ENCODE data around the gene SERPINB7. TPM values are rescaled to one million over a fixed set of nuclear protein-coding genes. Genes with fewer than 3 reads are reported as not detected.

Gene SERPINB7, protein sequence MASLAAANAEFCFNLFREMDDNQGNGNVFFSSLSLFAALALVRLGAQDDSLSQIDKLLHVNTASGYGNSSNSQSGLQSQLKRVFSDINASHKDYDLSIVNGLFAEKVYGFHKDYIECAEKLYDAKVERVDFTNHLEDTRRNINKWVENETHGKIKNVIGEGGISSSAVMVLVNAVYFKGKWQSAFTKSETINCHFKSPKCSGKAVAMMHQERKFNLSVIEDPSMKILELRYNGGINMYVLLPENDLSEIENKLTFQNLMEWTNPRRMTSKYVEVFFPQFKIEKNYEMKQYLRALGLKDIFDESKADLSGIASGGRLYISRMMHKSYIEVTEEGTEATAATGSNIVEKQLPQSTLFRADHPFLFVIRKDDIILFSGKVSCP
- total RNA-seq = not detected

DNA sequence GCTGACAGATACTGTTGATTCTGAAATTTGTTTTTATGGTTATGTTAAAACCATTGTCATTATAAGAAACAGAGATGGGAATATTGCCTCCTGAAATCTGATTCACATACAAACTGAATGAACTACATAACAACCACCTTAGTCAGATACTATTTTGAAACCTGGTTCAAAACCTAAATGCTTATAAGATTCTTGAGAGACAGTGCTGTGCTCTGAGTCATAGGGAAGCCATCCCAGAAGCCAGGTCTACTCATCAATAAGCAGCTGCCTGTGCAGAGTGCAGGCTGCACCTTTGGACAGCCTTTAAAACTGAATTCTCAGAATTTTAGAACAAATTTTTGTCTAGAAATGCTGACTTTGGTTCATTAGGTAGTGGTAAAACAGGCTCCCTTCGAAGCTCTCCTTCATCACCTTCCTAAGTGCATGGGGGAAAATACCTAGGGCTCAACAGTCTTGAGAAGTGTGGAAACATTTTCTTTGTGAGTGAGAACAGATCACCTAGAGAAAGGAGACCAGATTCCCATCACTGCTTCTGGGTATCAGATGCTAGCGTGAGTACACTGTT is at the start of gene SERPINB7:
Gene SERPINB7 (plus strand): TSS at position 253 of the 565 bp plus-strand sequence. CDS start 6,955 bp downstream, outside the sequence.
- Histone ChIP-seq H3K27me3 (no peaks in the 10 kb centered on the region), H3K4me1 (no peaks in the 10 kb centered on the region), H3K27ac (no peak within 1 kb of the TSS), H3K4me3 (no peak within 1 kb of the TSS), H3K36me3 (no peaks in the 10 kb centered on the region), H3K9me3 (no peaks in the 10 kb centered on the region)
- in situ Hi-C loops (cut with MboI; ENCODE audit: low sequenced_read_pairs in 4 of 4) (no loop called here), intact Hi-C loops (cut with DNase I; ENCODE audit: low total_unique reads) (no loop called here)
- DNase-seq = no peak
- TF ChIP-seq, protein P1, sequence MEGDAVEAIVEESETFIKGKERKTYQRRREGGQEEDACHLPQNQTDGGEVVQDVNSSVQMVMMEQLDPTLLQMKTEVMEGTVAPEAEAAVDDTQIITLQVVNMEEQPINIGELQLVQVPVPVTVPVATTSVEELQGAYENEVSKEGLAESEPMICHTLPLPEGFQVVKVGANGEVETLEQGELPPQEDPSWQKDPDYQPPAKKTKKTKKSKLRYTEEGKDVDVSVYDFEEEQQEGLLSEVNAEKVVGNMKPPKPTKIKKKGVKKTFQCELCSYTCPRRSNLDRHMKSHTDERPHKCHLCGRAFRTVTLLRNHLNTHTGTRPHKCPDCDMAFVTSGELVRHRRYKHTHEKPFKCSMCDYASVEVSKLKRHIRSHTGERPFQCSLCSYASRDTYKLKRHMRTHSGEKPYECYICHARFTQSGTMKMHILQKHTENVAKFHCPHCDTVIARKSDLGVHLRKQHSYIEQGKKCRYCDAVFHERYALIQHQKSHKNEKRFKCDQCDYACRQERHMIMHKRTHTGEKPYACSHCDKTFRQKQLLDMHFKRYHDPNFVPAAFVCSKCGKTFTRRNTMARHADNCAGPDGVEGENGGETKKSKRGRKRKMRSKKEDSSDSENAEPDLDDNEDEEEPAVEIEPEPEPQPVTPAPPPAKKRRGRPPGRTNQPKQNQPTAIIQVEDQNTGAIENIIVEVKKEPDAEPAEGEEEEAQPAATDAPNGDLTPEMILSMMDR (IDR thresholded peaks at IDR 0.05 in 4 of 5, conservative IDR thresholded peaks at IDR 0.05 in 1 of 5) = no peak
- TF ChIP-seq POLR2A (IDR thresholded peaks at IDR 0.05) = no peak
- no peak for ATAC-seq

DNA sequence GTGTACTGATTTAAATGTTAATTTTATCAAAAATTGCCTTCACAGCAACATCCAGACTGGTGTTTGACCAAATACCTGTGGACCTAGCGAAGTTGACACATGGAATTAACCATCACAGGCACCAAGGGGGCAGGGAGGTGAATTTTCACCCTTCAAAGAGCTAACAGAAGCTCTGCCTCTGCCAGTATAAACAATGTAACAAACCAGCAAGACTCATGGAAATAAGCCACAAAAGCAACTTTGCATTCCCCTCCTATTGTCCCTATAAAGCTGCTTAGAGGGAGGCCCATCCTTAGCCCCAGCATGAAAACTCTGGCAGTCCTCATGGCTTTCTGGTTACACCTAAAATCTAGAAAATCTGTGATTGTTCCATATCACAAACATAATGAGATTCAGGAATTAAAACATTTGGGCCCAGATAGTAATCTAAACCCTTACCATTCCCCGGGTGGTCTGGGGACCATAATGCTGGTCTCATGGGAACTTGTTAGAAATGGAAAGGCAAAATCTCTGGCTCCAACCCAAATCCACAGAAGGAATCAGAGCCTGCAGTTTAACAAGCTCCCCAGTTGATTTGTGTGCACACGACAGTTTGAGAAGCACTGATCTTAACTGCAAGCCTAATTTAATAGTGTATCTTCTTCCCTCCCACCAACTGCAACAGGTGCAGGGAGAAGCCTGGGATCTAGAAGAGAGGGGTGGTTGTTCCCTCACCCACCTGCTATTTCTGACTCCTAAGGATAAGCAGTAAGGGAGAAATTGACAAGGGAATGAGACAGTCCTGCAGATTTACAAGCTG is 49.3 kb upstream of the SERPINB7 start:
- intact Hi-C loops (cut with DNase I; ENCODE audit: low total_unique reads) = no loop called here
- TF ChIP-seq, protein P1 (IDR thresholded peaks at IDR 0.05 in 4 of 5, conservative IDR thresholded peaks at IDR 0.05 in 1 of 5) = no peak
- TF ChIP-seq POLR2A (IDR thresholded peaks at IDR 0.05) = no peak
- ATAC-seq = no peak

GRCh38 chr18:63730773-63731172 is 44.4 kb upstream of the SERPINB7 start:
- no peaks in the 10 kb centered on the region for H3K27me3 ChIP-seq
- no peaks in the 10 kb centered on the region for H3K36me3 ChIP-seq
- no peaks in the 10 kb centered on the region for H3K9me3 ChIP-seq
- no peak overlapping the region for H3K4me3 ChIP-seq
- TF ChIP-seq, protein P1 (IDR thresholded peaks at IDR 0.05 in 4 of 5, conservative IDR thresholded peaks at IDR 0.05 in 1 of 5) = no peak
- no peak for TF ChIP-seq POLR2A (IDR thresholded peaks at IDR 0.05)
- no peaks in the 10 kb centered on the region for H3K4me1 ChIP-seq
- ATAC-seq (no peak), DNase-seq (no peak)
- intact Hi-C loops (cut with DNase I; ENCODE audit: low total_unique reads) (no loop called here), in situ Hi-C loops (cut with MboI; ENCODE audit: low sequenced_read_pairs in 4 of 4) (no loop called here)
- no peak overlapping the region for H3K27ac ChIP-seq

More for the DNA sequence above, 49.3 kb upstream of the SERPINB7 start:
- Histone ChIP-seq H3K36me3 (no peaks in the 10 kb centered on the region), H3K9me3 (no peaks in the 10 kb centered on the region), H3K4me1 (no peaks in the 10 kb centered on the region), H3K27me3 (no peaks in the 10 kb centered on the region), H3K4me3 (no peak overlapping the region), H3K27ac (no peak overlapping the region)
- in situ Hi-C loops (cut with MboI; ENCODE audit: low sequenced_read_pairs in 4 of 4) = no loop called here
- DNase-seq = no peak

DNA sequence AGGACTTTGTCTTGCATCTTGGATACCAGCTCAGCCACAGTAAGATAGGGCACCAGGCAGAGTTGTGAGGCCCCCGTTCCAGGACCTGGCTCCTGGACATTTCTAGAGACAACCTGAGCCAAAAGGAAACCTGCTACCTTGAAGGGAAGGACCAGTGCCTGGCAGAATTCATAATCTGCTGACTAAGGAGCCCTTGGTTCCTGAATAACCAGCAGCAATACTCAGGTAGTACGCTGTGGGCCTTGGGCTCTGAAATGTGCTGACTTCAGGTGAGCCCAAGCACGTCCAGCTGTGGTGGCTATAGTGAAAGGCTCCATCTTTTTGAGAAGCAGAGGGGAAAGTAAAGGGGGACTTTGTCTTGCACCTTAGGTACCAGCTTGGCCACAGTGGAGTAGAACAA is 44.0 kb upstream of the SERPINB7 start:
- no peak for ATAC-seq
- Histone ChIP-seq H3K9me3 (no peaks in the 10 kb centered on the region), H3K27me3 (no peaks in the 10 kb centered on the region), H3K36me3 (no peaks in the 10 kb centered on the region), H3K4me1 (no peaks in the 10 kb centered on the region), H3K27ac (no peak overlapping the region), H3K4me3 (no peak overlapping the region)
- intact Hi-C loops (cut with DNase I; ENCODE audit: low total_unique reads) (no loop called here), in situ Hi-C loops (cut with MboI; ENCODE audit: low sequenced_read_pairs in 4 of 4) (no loop called here)
- TF ChIP-seq, protein P1 (IDR thresholded peaks at IDR 0.05 in 4 of 5, conservative IDR thresholded peaks at IDR 0.05 in 1 of 5) = no peak
- no peak for TF ChIP-seq POLR2A (IDR thresholded peaks at IDR 0.05)
- DNase-seq = no peak

Data from gastrocnemius medialis (tissue), 4 donors.